Chondrocyte (in vitro differentiated cells): Measurements from ENCODE around the gene SDR42E2. TPM values are rescaled to one million over a fixed set of nuclear protein-coding genes. Genes with fewer than 3 reads are reported as not detected.
"Not testable (repeated sequence)": the region's sequence is repeated elsewhere in the genome, so short reads cannot be mapped to it uniquely, and the experiment has no call there.

Source experiments
- DNase-seq: peaks from one replicate; pipeline ENCODE4 v3.0.0; 2021; ENCODE audit warnings: mixed read lengths, low spot score
- H3K27ac Mint-ChIP-seq: one replicate; pipeline ENCODE4 v1.8.0; 2021; ENCODE audit warnings: mild to moderate bottlenecking, moderate library complexity, mixed read lengths; ENCODE audit not compliant: unreplicated experiment
- H3K27me3 Mint-ChIP-seq: 2 replicates; pipeline ENCODE4 v1.8.0; 2021; ENCODE audit warnings: low read depth, mixed read lengths
- H3K36me3 Mint-ChIP-seq: 2 replicates; pipeline ENCODE4 v1.8.0; 2021; ENCODE audit warnings: low read depth, mixed read lengths
- H3K4me1 Mint-ChIP-seq: 2 replicates; pipeline ENCODE4 v1.8.0; 2021; ENCODE audit warnings: low read depth, mild to moderate bottlenecking, mixed read lengths
- H3K4me3 Mint-ChIP-seq: one replicate; pipeline ENCODE4 v1.8.0; 2021; ENCODE audit warnings: mild to moderate bottlenecking, moderate library complexity, mixed read lengths; ENCODE audit not compliant: unreplicated experiment
- H3K9me3 Mint-ChIP-seq: 2 replicates; pipeline ENCODE4 v1.8.0; 2021; ENCODE audit warnings: low read depth, mixed read lengths
- total RNA-seq: library from RNA; stranded (reverse); gene quantifications from 3 replicates; pipeline ENCODE4 v1.2.1, GENCODE V29; 2021
- TF ChIP-seq, protein P1 (sequence below): fragments of 200-600 bp; sonication (generic); IDR thresholded peaks from 2 replicates; pipeline ENCODE4 v1.5.0; 2021; ENCODE audit warnings: antibody characterized with exemption, mild to moderate bottlenecking, moderate library complexity

Gene SDR42E2
- total RNA-seq, 1 donor from 2014 or later: not detected

- DNase-seq: no peak
- Mint-ChIP-seq H3K9me3 (peaks cover 4% of the 10 kb centered on the region), H3K4me3 (no peak overlapping the region), H3K27ac (no peak overlapping the region), H3K4me1 (peaks cover 44% of the 10 kb centered on the region), H3K36me3 (peaks cover 14% of the 10 kb centered on the region), H3K27me3 (no peaks in the 10 kb centered on the region)
- TF ChIP-seq, protein P1, sequence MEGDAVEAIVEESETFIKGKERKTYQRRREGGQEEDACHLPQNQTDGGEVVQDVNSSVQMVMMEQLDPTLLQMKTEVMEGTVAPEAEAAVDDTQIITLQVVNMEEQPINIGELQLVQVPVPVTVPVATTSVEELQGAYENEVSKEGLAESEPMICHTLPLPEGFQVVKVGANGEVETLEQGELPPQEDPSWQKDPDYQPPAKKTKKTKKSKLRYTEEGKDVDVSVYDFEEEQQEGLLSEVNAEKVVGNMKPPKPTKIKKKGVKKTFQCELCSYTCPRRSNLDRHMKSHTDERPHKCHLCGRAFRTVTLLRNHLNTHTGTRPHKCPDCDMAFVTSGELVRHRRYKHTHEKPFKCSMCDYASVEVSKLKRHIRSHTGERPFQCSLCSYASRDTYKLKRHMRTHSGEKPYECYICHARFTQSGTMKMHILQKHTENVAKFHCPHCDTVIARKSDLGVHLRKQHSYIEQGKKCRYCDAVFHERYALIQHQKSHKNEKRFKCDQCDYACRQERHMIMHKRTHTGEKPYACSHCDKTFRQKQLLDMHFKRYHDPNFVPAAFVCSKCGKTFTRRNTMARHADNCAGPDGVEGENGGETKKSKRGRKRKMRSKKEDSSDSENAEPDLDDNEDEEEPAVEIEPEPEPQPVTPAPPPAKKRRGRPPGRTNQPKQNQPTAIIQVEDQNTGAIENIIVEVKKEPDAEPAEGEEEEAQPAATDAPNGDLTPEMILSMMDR: no peak
Measured at GRCh38 chr16:22214402-22214801, 52.1 kb downstream of the SDR42E2 start.

DNA sequence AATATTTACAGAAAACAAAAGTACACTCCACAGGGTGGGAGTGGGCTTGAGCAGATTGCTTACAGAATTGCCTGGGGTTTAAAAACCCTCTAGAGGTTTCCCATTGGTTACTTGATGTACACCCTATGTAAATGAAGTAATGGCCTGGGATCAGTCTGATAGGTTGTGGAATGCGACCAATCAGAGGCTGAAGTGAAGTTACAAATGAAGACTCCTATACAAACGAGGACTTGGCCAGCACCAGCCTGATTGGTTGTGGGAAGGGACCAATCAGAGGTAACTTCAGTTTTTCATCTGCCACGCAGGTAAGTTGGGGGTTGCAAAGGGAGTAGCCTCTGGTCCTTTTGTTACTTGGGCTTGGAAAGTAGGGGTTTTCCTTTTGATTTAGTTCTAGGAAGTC, 52.6 kb downstream of the SDR42E2 start:
- Mint-ChIP-seq H3K27ac (no peak overlapping the region), H3K36me3 (peaks cover 14% of the 10 kb centered on the region), H3K27me3 (no peaks in the 10 kb centered on the region), H3K4me3 (no peak overlapping the region), H3K4me1 (peaks cover 41% of the 10 kb centered on the region), H3K9me3 (peaks cover 4% of the 10 kb centered on the region)
- no peak for DNase-seq
- TF ChIP-seq, protein P1: no peak

GRCh38 chr16:22216191-22216831, 54.0 kb downstream of the SDR42E2 start:
- no peaks in the 10 kb centered on the region for H3K27me3 Mint-ChIP-seq
- TF ChIP-seq, protein P1: no peak
- peaks cover 11% of the 10 kb centered on the region for H3K36me3 Mint-ChIP-seq
- no peaks in the 10 kb centered on the region for H3K9me3 Mint-ChIP-seq
- DNase-seq: no peak
- H3K27ac Mint-ChIP-seq: peak overlapping the region; percentile 78
- peaks cover 46% of the 10 kb centered on the region for H3K4me1 Mint-ChIP-seq
- no peak overlapping the region for H3K4me3 Mint-ChIP-seq

DNA sequence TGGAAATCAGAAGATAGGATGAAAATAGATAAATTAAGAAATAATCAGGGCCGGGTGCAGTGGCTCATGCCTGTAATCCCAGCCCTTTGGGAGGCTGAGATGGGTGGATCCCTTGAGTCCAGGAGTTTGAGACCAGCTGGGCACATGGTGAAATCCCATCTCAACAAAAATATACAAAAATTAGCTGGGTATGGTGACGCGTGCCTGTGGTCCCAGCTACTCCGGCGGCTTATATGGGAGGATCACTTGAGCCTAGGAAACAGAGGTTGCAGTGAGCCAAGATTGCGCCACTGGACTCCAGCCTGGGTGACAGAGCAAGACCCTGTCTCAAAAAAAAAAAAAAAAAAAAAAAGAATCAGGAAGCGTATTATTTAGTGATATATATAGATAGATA, 54.5 kb downstream of the SDR42E2 start:
- peak overlapping the region; percentile 78 for H3K27ac Mint-ChIP-seq
- not testable (repeated sequence) for H3K4me3 Mint-ChIP-seq, DNase-seq, H3K9me3 Mint-ChIP-seq, H3K27me3 Mint-ChIP-seq
- peaks cover 43% of the 10 kb centered on the region for H3K4me1 Mint-ChIP-seq
- peaks cover 11% of the 10 kb centered on the region for H3K36me3 Mint-ChIP-seq

- Mint-ChIP-seq H3K4me3 (no peak overlapping the region), H3K9me3 (no peaks in the 10 kb centered on the region), H3K27ac (peak overlapping the region; percentile 22), H3K27me3 (no peaks in the 10 kb centered on the region), H3K36me3 (peaks cover 8% of the 10 kb centered on the region), H3K4me1 (peaks cover 42% of the 10 kb centered on the region)
- TF ChIP-seq, protein P1: no peak
- no peak for DNase-seq
Measured at GRCh38 chr16:22217890-22218730, 55.8 kb downstream of the SDR42E2 start.
